Activated B cell treated with CpG ODN at 0.5 μM for 24 hours (primary cell): Measurements from ENCODE around the gene PHF8. TPM values are rescaled to one million over a fixed set of nuclear protein-coding genes. Genes with fewer than 3 reads are reported as not detected.

Experiments used
- ATAC-seq: fragments of 200-7000 bp; cut with Tn5 transposase; one replicate; pipeline ENCODE4 v1.10.0; 2021; ENCODE audit warnings: low read depth, mild to moderate bottlenecking, moderate library complexity
- CTCF ChIA-PET: fragments of 350-600 bp; sonication (Branson Sonifier 250); formaldehyde crosslinking; loops from one replicate; lab custom pipeline; 2021; ENCODE audit warnings: antibody characterized with exemption; lab: Charles Lee
- POLR2A ChIA-PET: fragments of 350-600 bp; sonication (Branson Sonifier 250); formaldehyde crosslinking; loops from one replicate; lab custom pipeline; 2021; ENCODE audit warnings: antibody characterized with exemption; lab: Charles Lee
- DNase-seq: peaks from one replicate; pipeline ENCODE4 v3.0.0; 2022
- H3K27ac Mint-ChIP-seq: one replicate; pipeline ENCODE4 v1.8.0; 2020; ENCODE audit warnings: mixed read lengths
- H3K27me3 Mint-ChIP-seq: one replicate; pipeline ENCODE4 v1.8.0; 2021; ENCODE audit warnings: mixed read lengths
- H3K36me3 Mint-ChIP-seq: one replicate; pipeline ENCODE4 v1.8.0; 2021; ENCODE audit warnings: low read depth, mixed read lengths
- H3K4me1 Mint-ChIP-seq: one replicate; pipeline ENCODE4 v1.8.0; 2021; ENCODE audit warnings: mixed read lengths
- H3K4me3 Mint-ChIP-seq: one replicate; pipeline ENCODE4 v1.8.0; 2020; ENCODE audit warnings: mild to moderate bottlenecking, mixed read lengths
- H3K9me3 Mint-ChIP-seq: one replicate; pipeline ENCODE4 v1.8.0; 2020; ENCODE audit warnings: mixed read lengths
- CTCF ChIP-seq: fragments of 200-600 bp; IDR thresholded peaks from one replicate; pipeline ENCODE4 v1.8.0; 2022; ENCODE audit warnings: antibody characterized with exemption, mild to moderate bottlenecking
- intact Hi-C: fragments of 100-400 bp; cut with micrococcal nuclease; formaldehyde crosslinking; loops from one replicate; pipeline ENCODE4 v1.15.1; 2024
- total RNA-seq: library from RNA; stranded (reverse); gene quantifications from 2 replicates; pipeline ENCODE4 v1.2.3, GENCODE V29; 2022

The PHF8 gene
- total RNA-seq, 1 donor from 2014 or later, result 58.7 TPM

- H3K27ac Mint-ChIP-seq, result no peak overlapping the region
- no peaks in the 10 kb centered on the region for H3K27me3 Mint-ChIP-seq
- DNase-seq, result no peak
- CTCF ChIA-PET, result no interaction called here
- no peaks in the 10 kb centered on the region for H3K9me3 Mint-ChIP-seq
- peaks cover 66% of the 10 kb centered on the region for H3K36me3 Mint-ChIP-seq
- no peak overlapping the region for H3K4me3 Mint-ChIP-seq
- POLR2A ChIA-PET, result no interaction called here
- ATAC-seq, result no peak
- intact Hi-C loops, result no loop called here
- peaks cover 5% of the 10 kb centered on the region for H3K4me1 Mint-ChIP-seq
- no peak for TF ChIP-seq CTCF
Measured at GRCh38 chrX:53974529-53974928, 69.7 kb downstream of the PHF8 start.

GRCh38 chrX:53969540-53969939 is 74.7 kb downstream of the PHF8 start:
- ATAC-seq (no peak), DNase-seq (no peak)
- Mint-ChIP-seq H3K27ac (no peak overlapping the region), H3K27me3 (no peaks in the 10 kb centered on the region), H3K9me3 (no peaks in the 10 kb centered on the region), H3K36me3 (peaks cover 66% of the 10 kb centered on the region), H3K4me1 (peaks cover 5% of the 10 kb centered on the region), H3K4me3 (no peak overlapping the region)
- no peak for TF ChIP-seq CTCF
- ChIA-PET CTCF (no interaction called here), POLR2A (no interaction called here)
- intact Hi-C loops, result no loop called here

GRCh38 chrX:53950130-53950733 is 94.0 kb downstream of the PHF8 start:
- Mint-ChIP-seq H3K4me3 (no peak overlapping the region), H3K27me3 (no peaks in the 10 kb centered on the region), H3K27ac (no peak overlapping the region), H3K9me3 (no peaks in the 10 kb centered on the region), H3K36me3 (peaks cover 48% of the 10 kb centered on the region), H3K4me1 (no peaks in the 10 kb centered on the region)
- no peak for ATAC-seq
- ChIA-PET CTCF (no interaction called here), POLR2A (no interaction called here)
- intact Hi-C loops, result no loop called here
- TF ChIP-seq CTCF, result no peak
- no peak for DNase-seq

GRCh38 chrX:53940180-53940579 is 104.1 kb downstream of the PHF8 start:
- ATAC-seq (no peak), DNase-seq (no peak)
- ChIA-PET POLR2A (no interaction called here), CTCF (no interaction called here)
- H3K4me3 Mint-ChIP-seq, result no peak overlapping the region
- intact Hi-C loops, result no loop called here
- no peak overlapping the region for H3K27ac Mint-ChIP-seq
- H3K9me3 Mint-ChIP-seq, result no peaks in the 10 kb centered on the region
- peaks cover 68% of the 10 kb centered on the region for H3K36me3 Mint-ChIP-seq
- H3K4me1 Mint-ChIP-seq, result no peaks in the 10 kb centered on the region
- H3K27me3 Mint-ChIP-seq, result no peaks in the 10 kb centered on the region
- no peak for TF ChIP-seq CTCF

GRCh38 chrX:53939127-53939526 is 105.1 kb downstream of the PHF8 start:
- no peak overlapping the region for H3K27ac Mint-ChIP-seq

More at GRCh38 chrX:53939127-53939526, 105.1 kb downstream of the PHF8 start:
- Mint-ChIP-seq H3K36me3 (peaks cover 65% of the 10 kb centered on the region), H3K27me3 (no peaks in the 10 kb centered on the region), H3K4me1 (no peaks in the 10 kb centered on the region), H3K9me3 (no peaks in the 10 kb centered on the region), H3K4me3 (no peak overlapping the region)
- TF ChIP-seq CTCF, result no peak
- no peak for ATAC-seq
- CTCF ChIA-PET, result no interaction called here
- no peak for DNase-seq
- POLR2A ChIA-PET, result no interaction called here
- intact Hi-C loops, result no loop called here
